Common myeloid progenitor, CD34-positive (primary cell): ENCODE results near the gene OGT.

Experiments used
- CTCF ChIA-PET: fragments of 350-600 bp; sonication (Branson Sonifier 250); formaldehyde crosslinking; loops from one replicate; lab custom pipeline; 2021; ENCODE audit warnings: antibody characterized with exemption; lab: Charles Lee
- POLR2A ChIA-PET: fragments of 350-600 bp; sonication (Branson Sonifier 250); formaldehyde crosslinking; loops from one replicate; lab custom pipeline; 2021; ENCODE audit warnings: antibody characterized with exemption; lab: Charles Lee
- DNase-seq, 3 donors: peaks; one replicate each; pipeline versions ENCODE4 v3.0.0 to v3.0.0-alpha.2; 2013
- H3K27ac ChIP-seq, 2 experiments: 1 replicate in 1 of 2; 2 replicates in 1 of 2; pipeline ENCODE4 v1.7.0; 2013; ENCODE audit warnings: inconsistent platforms in 2 of 2, low read length in 2 of 2, mild to moderate bottlenecking in 2 of 2, low read depth in 1 of 2, moderate library complexity in 1 of 2; ENCODE audit not compliant: severe bottlenecking in 2 of 2, insufficient read depth in 1 of 2, poor library complexity in 1 of 2
- H3K27me3 ChIP-seq, 5 experiments: replicated peaks in 2 of 5; 1 replicate in 3 of 5; 2 replicates in 2 of 5; pipeline versions ENCODE4 v1.6.1 to v1.7.0; 2013; ENCODE audit warnings: low read length in 4 of 5, mild to moderate bottlenecking in 2 of 5, moderate library complexity in 2 of 5, inconsistent platforms in 1 of 5; ENCODE audit not compliant: insufficient read depth in 5 of 5, control insufficient read depth in 4 of 5
- H3K36me3 ChIP-seq, 4 experiments: 1 replicate in 2 of 4; 2 replicates in 2 of 4; pipeline versions ENCODE4 v1.6.1 to v1.7.0; 2013; ENCODE audit warnings: low read length in 3 of 4, control low read depth in 1 of 4, mild to moderate bottlenecking in 1 of 4; ENCODE audit not compliant: control insufficient read depth in 4 of 4, insufficient read depth in 4 of 4
- H3K4me1 ChIP-seq, 4 experiments: 1 replicate in 3 of 4; 2 replicates in 1 of 4; pipeline versions ENCODE4 v1.6.1 to v1.7.1; 2013; ENCODE audit warnings: low read length in 3 of 4, mild to moderate bottlenecking in 3 of 4, control low read depth in 1 of 4, inconsistent platforms in 1 of 4, moderate library complexity in 1 of 4; ENCODE audit not compliant: control insufficient read depth in 4 of 4, insufficient read depth in 4 of 4; ENCODE audit errors: control extremely low read depth in 1 of 4
- H3K4me3 ChIP-seq, 7 experiments: 1 replicate in 4 of 7; 2 replicates in 3 of 7; pipeline versions ENCODE4 v1.5.1 to v1.7.0; 2013; ENCODE audit warnings: mild to moderate bottlenecking in 7 of 7, low read length in 6 of 7, moderate library complexity in 6 of 7, inconsistent platforms in 2 of 7, low read depth in 2 of 7, control low read depth in 1 of 7; ENCODE audit not compliant: insufficient read depth in 4 of 7, control insufficient read depth in 1 of 7; ENCODE audit errors: extremely low read depth in 1 of 7
- H3K9me3 ChIP-seq, 5 experiments: 1 replicate in 4 of 5; 2 replicates in 1 of 5; pipeline versions ENCODE4 v1.6.1 to v1.7.1; 2013; ENCODE audit warnings: low read length in 4 of 5, mild to moderate bottlenecking in 2 of 5, inconsistent platforms in 1 of 5, low read depth in 1 of 5, moderate library complexity in 1 of 5; ENCODE audit not compliant: control insufficient read depth in 4 of 5, insufficient read depth in 2 of 5; ENCODE audit errors: control extremely low read depth in 1 of 5
- WGBS: methylation state at CpG from one replicate; pipeline ENCODE4 v1.1.5; 2013; ENCODE audit not compliant: insufficient coverage; 5-methylcytosine and 5-hydroxymethylcytosine counted together

OGT gene

GRCh38 chrX:71622576-71623450 lies 89.9 kb downstream of the OGT start:
- ChIA-PET POLR2A (no interaction called here), CTCF (no interaction called here)
- peak in 2 of 3 donors; percentile 34 to 55 for DNase-seq
- Histone ChIP-seq H3K9me3 (no peaks in the 10 kb centered on the region), H3K27ac (no peak overlapping the region), H3K4me1 (peaks cover 10 to 50% (median 40%) of the 10 kb centered on the region in 4 experiments), H3K36me3 (no peaks in the 10 kb centered on the region), H3K4me3 (no peak overlapping the region), H3K27me3 (peaks cover 0 to 4% (median 0%) of the 10 kb centered on the region in 5 experiments)
- 38% methylated on average over 9 of the region's 13 CpGs for WGBS

- CTCF ChIA-PET = no interaction called here
- Histone ChIP-seq H3K27ac (no peak overlapping the region), H3K4me1 (peaks cover 8 to 41% (median 31%) of the 10 kb centered on the region in 4 experiments), H3K9me3 (no peaks in the 10 kb centered on the region), H3K27me3 (peaks cover 0 to 4% (median 0%) of the 10 kb centered on the region in 5 experiments), H3K4me3 (no peak overlapping the region), H3K36me3 (no peaks in the 10 kb centered on the region)
- WGBS = 96% methylated on average over 3 of the region's 3 CpGs
- DNase-seq = no peak
- POLR2A ChIA-PET = no interaction called here
Measured at GRCh38 chrX:71623714-71624113, 90.8 kb downstream of the OGT start.

GRCh38 chrX:71625471-71625870 lies 92.6 kb downstream of the OGT start:
- H3K27ac ChIP-seq = no peak overlapping the region
- peaks cover 0 to 31% (median 16%) of the 10 kb centered on the region in 4 experiments for H3K4me1 ChIP-seq
- H3K36me3 ChIP-seq = no peaks in the 10 kb centered on the region
- H3K4me3 ChIP-seq = no peak overlapping the region
- no peaks in the 10 kb centered on the region for H3K27me3 ChIP-seq
- 74% methylated on average over 3 of the region's 5 CpGs for WGBS
- DNase-seq = no peak
- POLR2A ChIA-PET = no interaction called here
- CTCF ChIA-PET = no interaction called here
- H3K9me3 ChIP-seq = no peaks in the 10 kb centered on the region
